Stimulated activated CD4-positive, alpha-beta T cell treated with anti-CD3 and anti-CD28 coated beads, Interleukin-15, amount 100 ng/mL, for 1 hour (primary cell): Measurements from ENCODE around the gene KCNE1.
"Not testable (repeated sequence)": the region's sequence is repeated elsewhere in the genome, so short reads cannot be mapped to it uniquely, and the experiment has no call there.

Experiments
- DNase-seq, 2 donors: peaks; one replicate each; pipeline ENCODE4 v3.0.0-alpha.2; 2020; ENCODE audit warnings: low read depth in 1 of 2, low spot score in 1 of 2

The KCNE1 gene

DNA sequence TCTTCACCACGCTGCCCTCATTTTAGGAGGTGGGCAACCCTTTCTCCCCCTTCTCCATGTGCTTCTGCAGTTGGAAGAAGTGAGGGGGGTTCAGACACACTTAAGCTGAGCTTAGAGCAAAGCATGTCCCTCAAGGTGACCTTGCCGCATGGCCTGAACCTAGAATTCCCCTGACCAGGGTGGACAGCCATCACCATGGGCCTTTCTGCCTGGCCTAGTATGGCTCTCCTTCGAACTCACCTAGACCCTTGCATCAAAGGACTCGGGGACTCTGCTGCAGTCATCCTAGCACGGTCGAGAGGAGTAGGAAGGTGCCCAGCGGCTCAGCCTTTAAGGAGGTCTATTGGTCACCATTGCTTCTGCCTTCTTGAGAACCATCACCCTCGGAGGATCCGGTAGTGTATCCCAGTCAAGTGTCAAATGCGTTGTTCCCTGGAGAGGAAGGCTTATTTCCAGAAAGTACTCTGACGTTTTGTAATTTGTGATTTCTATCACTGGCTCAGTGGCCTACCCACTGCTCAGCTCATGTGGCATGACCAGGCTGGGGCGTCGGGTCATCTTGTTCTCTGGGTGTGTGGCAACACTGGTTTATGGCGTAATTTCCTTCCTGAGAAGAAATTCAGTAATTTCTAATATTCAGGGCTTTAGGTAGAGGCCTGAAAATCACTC, at the start of gene KCNE1:
Gene KCNE1, minus strand, starts transcription at position 424 of the 669 bp plus-strand sequence. CDS start 62,576 bp downstream, outside the sequence.
- no peak for DNase-seq

GRCh38 chr21:34561806-34562205, 49.8 kb upstream of the KCNE1 start:
- DNase-seq = no peak

DNA sequence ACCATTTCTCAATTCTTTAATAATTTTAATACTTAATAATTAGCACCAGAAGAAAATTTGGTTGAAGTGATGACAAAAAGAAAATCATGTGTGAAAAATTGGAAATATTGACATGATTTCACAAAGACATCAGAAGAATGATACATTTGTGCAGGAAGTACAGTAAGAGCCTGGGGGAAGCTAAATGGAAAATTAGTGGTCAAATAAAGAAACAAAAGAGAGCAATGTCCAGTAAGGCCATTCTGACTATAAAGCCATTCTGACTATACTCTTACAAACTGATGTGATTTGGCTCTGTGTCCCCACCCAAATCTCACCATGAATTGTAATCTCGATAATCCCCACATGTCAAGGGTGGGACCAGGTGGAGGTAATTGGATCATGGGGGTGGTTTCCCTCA, 48.6 kb upstream of the KCNE1 start:
- DNase-seq = no peak

DNA sequence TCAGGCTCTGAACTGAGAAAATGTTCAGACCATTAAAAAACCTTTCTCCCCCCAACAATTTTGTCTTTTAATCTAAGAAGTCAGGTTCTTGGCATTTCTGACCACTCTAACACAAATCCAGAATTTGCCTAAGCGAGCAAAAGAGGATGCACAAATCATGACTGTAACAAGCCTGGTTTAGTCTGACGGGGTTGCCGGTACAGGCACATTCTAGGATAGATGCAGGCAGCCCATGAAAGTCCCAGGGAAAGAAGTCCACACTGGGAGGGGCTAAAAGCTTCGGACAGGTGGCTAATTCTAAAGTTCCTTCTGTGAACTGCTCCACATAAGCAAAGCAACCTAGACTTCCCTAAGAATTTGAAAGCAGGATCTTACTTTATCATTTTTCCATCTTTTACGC, 48.0 kb upstream of the KCNE1 start:
- DNase-seq = no peak

GRCh38 chr21:34559089-34559631, 47.1 kb upstream of the KCNE1 start:
- no peak for DNase-seq

- no peak for DNase-seq
Observed at GRCh38 chr21:34558166-34558565, 46.2 kb upstream of the KCNE1 start.

- no peak for DNase-seq
Observed at GRCh38 chr21:34557261-34557660, 45.3 kb upstream of the KCNE1 start.

DNA sequence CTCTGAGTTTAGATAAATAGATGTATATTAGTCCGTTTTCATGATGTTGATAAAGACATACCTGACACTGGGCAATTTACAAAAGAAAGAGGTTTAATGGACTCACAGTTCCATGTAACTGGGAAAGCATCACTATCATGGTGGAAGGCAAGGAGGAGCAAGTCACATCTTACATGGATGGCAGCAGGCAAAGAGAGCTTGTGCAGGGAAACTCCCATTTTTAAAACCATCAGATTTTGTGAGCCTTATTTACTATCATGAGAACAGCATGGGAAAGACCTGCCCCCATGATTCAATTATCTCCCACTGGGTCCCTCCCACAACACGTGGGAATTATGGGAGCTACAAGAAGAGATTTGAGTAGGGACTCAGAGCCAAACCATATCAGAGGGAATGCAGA, 42.7 kb upstream of the KCNE1 start:
- DNase-seq = not testable (repeated sequence)

- DNase-seq = no peak
Observed at GRCh38 chr21:34554227-34554626, 42.2 kb upstream of the KCNE1 start.

- DNase-seq = no peak
Observed at GRCh38 chr21:34553151-34553952, 41.3 kb upstream of the KCNE1 start.

DNA sequence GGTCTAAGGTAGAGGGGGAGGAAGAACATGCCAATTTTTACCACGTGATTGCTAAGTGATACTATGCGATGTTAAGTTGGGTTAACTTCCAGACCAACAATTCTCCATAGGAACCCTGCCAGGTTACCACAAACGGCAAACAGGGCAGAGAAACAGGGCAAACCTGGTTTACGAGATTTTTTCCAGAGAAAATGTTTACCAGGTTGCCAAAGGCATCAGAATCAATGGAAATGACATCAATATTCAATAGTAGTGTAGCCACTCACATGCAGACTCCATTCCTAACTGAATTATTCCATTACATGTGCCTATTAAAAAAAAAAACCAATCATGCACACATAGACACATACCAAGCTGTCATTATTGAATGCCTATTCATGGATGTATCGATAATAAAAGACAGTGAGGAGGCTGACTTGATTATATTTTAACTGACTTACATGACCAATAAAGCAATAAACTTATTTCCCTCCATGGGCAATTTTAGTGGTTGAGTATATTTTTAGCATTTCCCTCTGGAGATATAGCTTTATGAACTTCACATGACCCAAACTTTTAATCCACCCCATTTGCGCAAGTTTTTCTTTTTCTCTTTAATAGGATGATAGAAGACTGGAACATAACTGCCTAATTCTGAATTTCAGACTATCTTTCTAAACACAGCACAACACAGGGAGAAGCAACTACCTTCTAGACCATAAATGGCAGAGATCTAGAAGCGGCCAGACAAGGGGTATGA, 40.5 kb upstream of the KCNE1 start:
- DNase-seq = no peak

GRCh38 chr21:34550182-34550799, 38.3 kb upstream of the KCNE1 start:
- DNase-seq = no peak

DNA sequence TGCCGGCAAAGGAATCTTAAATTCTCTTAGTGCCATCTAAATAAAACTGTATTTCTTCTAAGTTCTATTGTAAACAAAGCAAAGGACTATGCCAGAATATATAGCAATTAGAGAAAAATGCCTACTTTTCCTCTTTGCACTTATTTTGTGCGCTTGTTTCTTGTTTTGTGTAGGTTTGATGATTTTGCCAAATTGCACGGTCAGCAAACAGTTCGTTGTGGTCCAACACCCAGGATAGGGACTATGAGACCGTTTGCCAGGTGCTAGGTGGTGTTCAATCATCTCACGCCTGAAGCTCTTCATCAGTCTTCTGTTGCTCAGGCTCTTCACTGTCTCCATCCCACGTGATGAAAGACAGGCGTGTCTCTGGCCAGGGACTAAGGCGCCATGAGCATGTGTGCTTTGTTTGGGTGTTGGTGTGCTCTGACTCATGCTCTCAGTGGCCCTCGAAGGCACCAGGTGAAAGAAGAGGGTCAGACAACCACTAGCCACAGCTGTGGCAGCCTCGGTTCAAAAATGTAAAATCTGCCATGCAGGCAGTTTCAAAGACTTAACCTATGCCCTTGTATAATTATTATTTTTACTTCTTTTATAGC, 36.9 kb upstream of the KCNE1 start:
- DNase-seq = no peak

DNA sequence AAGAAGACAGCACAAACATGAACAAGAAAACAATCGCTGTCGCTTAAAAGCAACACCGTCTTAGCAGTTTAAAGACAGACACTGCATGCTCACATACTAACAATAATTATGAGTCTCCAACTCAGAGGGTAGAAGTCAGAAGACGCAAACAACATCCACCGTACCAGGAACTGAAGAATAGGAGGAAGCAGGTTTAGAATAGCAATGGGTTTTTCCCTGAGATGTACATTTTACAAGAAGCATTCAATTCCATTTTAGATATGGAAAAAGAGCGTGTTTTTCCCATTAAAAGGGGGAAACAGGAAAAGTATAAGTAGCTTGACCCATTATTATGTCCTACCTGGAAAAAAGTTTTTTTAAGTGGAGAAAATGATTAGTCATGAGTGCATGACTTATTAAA, 34.5 kb upstream of the KCNE1 start:
- no peak for DNase-seq

GRCh38 chr21:34545079-34545884, 33.3 kb upstream of the KCNE1 start:
- no peak for DNase-seq

DNA sequence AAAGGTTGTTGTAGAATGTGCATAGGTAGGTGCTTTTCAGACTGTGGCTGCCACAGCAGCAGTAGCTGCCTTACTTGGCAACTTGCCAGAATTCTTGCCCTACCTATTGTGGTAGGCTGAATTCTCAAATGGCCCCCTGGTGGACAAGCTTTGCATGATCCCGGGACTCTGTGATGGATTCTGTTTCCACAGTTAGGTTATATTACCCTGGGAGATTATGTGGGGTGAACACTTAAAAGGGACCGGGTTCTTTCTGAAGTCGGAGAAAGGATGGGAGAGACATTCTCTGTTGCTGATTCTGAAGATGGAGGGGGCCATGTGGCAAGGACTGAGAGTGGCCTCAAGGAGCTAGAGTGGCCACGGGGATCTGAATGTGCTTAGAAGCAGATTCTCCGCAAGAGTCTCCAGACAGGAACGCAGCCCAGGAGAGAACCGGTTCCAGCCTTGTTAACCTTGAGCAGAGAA, 32.1 kb upstream of the KCNE1 start:
- peak in 1 of 2 donors; percentile 10 for DNase-seq

DNA sequence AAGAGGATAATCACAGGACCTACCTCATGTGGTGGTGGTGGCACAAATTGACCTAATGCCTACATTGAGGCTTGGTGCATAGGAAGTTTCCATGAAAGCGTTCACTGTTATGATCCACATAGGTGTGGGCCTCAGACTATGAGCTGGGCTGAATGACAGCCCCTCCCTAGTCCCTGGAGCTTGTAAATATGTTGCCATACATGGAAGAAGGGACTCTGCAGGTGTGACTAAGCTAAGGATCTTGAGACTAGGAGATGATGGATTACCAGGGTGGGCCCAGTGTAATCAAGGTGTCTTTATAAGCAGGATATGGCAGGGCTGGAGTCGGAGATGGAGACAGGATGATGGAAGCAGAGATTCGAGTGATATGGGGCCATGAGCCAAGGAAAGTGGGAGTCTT, 31.0 kb upstream of the KCNE1 start:
- no peak for DNase-seq

- no peak for DNase-seq
Observed at GRCh38 chr21:34540206-34540605, 28.2 kb upstream of the KCNE1 start.

GRCh38 chr21:34537838-34538237, 25.8 kb upstream of the KCNE1 start:
- DNase-seq = no peak

- DNase-seq = no peak
Observed at GRCh38 chr21:34536820-34537219, 24.8 kb upstream of the KCNE1 start.
